HG02763 (cell line): Measurements from ENCODE around the gene MLLT1.

Source experiments
- ATAC-seq: cut with Tn5 transposase; IDR thresholded peaks from one replicate; pipeline ENCODE4 v1.9.1; 2021; ENCODE audit warnings: mild to moderate bottlenecking, moderate library complexity; ENCODE audit not compliant: unreplicated experiment

The MLLT1 gene

GRCh38 chr19:6236310-6237291 lies 43.2 kb downstream of the MLLT1 start:
- no peak for ATAC-seq

- ATAC-seq, result no peak
Observed at GRCh38 chr19:6235031-6235951, 44.5 kb downstream of the MLLT1 start.

DNA sequence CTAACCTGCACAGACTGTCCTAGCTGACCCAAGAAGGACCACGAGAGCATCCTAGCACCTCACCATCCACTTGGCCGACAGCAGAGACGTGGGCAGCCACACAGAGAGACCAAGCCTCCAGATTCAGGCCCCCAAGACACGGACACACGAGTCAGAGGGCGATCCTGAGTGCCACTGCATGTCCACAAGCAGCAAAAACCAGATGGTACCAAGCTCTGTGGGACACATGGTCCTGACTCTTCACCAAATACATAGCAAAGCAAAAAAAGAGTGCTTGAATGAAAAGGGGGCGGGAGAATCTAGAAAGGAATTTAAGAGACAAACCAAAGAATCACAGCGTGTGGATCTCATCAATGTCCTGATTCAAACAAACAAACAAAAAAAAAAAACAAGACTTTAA lies 45.2 kb downstream of the MLLT1 start:
- ATAC-seq, result no peak

DNA sequence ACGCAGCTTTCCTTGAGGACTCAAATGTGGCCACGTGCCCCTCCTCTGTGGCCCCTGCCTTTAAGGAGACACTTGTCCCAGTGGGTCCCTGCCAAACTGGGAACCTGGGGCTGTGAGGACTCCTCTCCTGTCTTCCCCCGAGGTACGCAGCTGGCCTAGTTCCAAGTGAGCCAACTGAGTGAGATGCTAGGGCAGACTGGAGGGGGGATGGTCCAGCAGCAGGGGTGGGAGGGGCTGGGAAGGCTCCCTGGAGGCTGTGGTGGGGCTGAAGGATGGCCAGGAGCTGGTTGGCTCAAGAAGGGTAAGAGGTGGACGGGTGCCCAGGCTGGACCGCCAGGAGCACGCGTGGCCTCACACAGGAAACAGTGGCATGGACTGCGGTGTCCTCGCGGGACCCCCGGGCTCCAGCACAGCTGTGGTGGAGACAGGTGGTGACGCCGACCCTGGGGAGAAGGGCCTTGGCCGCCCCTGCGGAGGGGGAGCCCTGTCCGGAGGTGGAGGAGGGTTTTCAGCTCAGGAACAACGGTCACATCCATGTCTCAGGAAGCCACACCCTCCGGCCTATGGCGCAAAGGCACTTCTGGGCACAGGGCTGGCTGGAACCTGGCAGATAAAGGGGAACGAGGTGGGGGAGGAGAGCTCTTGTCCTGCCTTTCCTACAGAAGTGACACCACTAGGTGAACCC lies 45.8 kb downstream of the MLLT1 start:
- no peak for ATAC-seq

DNA sequence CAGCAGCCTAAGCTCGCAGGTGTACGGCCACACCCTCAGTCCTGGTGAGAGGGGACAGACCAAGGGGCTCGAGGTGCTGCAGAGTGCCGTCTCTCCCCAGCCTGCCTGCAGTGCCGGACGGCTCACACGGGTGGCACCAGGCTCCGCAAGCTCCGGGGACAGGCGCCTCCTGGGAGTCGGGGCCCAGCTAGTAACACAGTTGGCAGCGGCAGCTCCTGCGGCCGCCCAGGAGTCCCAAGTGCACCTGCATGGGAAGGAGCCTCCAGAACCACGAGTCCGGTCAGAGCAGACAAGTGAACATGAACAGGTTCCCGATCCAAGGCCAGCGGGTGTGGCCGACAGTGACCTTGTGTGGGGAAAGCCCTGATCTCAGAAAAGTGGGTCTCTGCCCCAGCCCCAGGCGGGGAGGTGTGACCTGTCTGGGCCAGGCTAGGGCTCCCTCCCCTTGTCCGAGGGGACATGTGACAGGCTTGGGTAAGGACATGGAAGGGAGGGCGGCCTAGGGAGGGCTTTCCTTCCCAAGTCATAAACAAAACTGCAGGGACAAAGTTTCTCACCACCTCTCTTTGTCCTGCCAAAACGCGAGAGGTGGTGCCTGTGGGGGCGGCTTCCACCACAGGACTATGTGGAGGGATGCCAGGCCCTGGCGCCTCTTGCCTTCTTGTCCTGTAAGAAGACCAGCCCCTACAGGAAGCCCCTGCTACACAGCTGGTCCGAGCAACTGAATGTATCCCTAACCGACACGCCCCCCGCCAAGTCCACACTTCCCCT lies 46.5 kb downstream of the MLLT1 start:
- no peak for ATAC-seq

DNA sequence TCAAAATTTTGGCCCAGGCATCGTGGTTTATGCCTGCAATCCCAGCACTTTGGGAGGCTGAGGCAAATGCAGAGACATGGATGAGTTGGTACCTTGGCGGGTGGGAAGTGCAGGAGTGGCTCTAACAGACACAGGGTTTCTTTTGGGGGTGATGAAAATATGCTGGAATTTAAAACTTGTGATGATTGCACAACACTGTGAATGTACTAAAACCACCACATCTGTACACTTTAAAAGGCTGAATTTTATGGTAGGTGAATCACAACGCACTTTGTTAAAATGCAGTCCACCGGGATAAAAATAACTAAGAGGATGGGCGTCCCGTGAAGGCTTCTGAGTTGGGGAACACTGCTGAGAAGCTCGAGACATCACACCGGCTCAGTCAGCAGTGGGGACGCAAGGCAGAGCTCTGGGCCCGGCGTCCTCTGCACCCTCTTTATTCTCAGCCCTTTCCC lies 47.1 kb downstream of the MLLT1 start:
- no peak for ATAC-seq

GRCh38 chr19:6230991-6231448 lies 48.8 kb downstream of the MLLT1 start:
- ATAC-seq, result no peak

- ATAC-seq, result no peak
Observed at GRCh38 chr19:6229951-6230712, 49.6 kb downstream of the MLLT1 start.

GRCh38 chr19:6229216-6229913 lies 50.4 kb downstream of the MLLT1 start:
- no peak for ATAC-seq

GRCh38 chr19:6228551-6229215 lies 51.1 kb downstream of the MLLT1 start:
- ATAC-seq, result no peak

GRCh38 chr19:6227936-6228325 lies 51.8 kb downstream of the MLLT1 start:
- no peak for ATAC-seq

DNA sequence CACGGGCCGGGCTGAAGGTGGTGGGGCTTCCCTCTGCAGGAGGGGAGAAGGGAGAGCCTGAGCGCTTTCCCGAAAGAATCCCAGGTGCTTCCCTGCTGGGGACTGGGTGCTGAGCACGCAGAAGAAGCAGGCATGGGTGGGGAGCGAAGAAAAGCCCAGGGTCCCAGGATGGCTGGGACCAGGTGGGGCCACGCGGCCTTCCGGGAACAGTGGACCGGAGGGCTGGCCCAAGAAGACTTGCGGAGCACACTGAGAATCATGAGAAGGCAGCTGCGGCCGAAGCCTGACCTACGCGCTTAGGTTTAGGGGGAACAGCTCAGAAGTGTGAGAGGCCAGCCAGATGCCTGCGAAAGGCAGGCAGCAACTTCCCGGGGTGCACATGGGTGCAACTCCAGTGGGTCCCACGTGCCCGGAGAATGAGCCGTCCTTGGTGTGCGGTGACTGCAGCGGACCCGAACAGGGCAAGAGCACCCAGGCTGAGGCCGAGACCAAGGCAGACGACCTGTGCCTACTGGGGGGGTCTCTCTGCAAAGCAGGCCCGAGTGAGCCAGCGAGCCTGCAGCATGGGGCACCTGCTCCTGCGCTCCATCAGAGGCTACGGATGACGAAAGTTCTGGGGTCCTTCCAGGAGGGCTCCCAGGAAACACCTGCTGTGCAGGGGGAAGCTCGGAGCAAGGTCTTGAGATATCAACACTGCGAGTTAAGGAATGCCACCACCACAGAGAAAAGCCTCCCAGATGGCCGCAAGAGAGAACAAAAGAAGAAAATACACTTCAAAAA lies 52.4 kb downstream of the MLLT1 start:
- no peak for ATAC-seq

DNA sequence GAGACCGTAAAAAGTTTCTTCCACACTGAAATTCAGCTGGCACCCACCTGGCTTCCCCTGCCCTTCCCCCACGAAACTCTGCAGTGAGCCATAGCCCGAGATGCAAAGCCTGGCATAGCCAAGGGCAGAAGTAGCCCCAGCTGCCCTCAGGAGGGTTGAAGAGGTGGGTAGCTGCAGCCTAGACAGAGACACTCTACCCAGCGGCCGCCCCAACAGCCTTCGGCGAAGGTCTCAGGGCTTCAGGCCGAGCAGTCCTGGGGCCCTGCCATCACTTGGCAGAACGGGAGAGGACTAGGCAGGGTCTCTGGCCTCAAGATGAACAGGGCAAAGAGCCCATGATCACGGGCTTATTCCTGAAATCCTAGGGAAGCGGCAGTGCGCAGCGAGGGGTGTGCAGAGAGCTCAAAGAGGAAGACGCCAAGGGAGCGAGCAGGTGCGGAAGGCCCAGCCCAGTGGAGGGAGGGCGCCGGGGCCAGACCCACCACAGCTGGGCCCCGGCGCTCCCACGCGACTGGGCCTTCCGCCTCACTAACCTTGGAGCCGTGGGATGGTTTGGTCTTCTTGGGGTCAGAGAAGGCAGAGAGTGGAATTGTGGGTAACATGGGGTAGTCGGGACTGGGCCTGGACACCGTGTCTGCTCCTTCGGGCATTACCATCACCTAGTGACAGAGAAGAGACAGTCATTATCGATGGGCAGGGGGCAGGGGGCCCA lies 53.2 kb downstream of the MLLT1 start:
- no peak for ATAC-seq

GRCh38 chr19:6226012-6226411 lies 53.8 kb downstream of the MLLT1 start:
- no peak for ATAC-seq

GRCh38 chr19:6225232-6225865 lies 54.4 kb downstream of the MLLT1 start:
- no peak for ATAC-seq

GRCh38 chr19:6224308-6224675 lies 55.5 kb downstream of the MLLT1 start:
- ATAC-seq, result no peak
